Stimulated activated CD8-positive, alpha-beta memory T cell treated with anti-CD3 and anti-CD28 coated beads, Interleukin-4, amount 100 ng/mL, for 1 hour (primary cell): Measurements from ENCODE around the gene B4GALNT4.
"Not testable (repeated sequence)": the region's sequence is repeated elsewhere in the genome, so short reads cannot be mapped to it uniquely, and the experiment has no call there.

Experiments
- DNase-seq, 2 donors: peaks; one replicate each; pipeline ENCODE4 v3.0.0-alpha.2; 2020; ENCODE audit warnings: low read depth in 2 of 2, low spot score in 1 of 2

B4GALNT4 gene

GRCh38 chr11:392102-392777, 22.9 kb downstream of the B4GALNT4 start:
- no peak for DNase-seq

GRCh38 chr11:393219-394033, 24.1 kb downstream of the B4GALNT4 start:
- no peak for DNase-seq

- DNase-seq: no peak
Measured at GRCh38 chr11:394034-394857, 24.9 kb downstream of the B4GALNT4 start, which contains the start of gene PKP3. PKP3 (plus strand) TSS chr11:394209; CDS start chr11:394293, 84 bp downstream.

- DNase-seq: no peak
Measured at GRCh38 chr11:394858-395655, 25.8 kb downstream of the B4GALNT4 start.

- no peak for DNase-seq
Measured at GRCh38 chr11:395866-396265, 26.6 kb downstream of the B4GALNT4 start.

GRCh38 chr11:396511-396947, 27.2 kb downstream of the B4GALNT4 start:
- no peak for DNase-seq

- no peak for DNase-seq
Measured at GRCh38 chr11:396948-397548, 27.7 kb downstream of the B4GALNT4 start.

- DNase-seq: no peak
Measured at GRCh38 chr11:398826-399225, 29.5 kb downstream of the B4GALNT4 start.

- no peak for DNase-seq
Measured at GRCh38 chr11:399731-400211, 30.5 kb downstream of the B4GALNT4 start.

GRCh38 chr11:400241-400689, 31.0 kb downstream of the B4GALNT4 start:
- DNase-seq: no peak

GRCh38 chr11:401196-401595, 31.9 kb downstream of the B4GALNT4 start:
- DNase-seq: not testable (repeated sequence)

- no peak for DNase-seq
Measured at GRCh38 chr11:403021-403760, 33.9 kb downstream of the B4GALNT4 start.

GRCh38 chr11:403761-404431, 34.6 kb downstream of the B4GALNT4 start:
- DNase-seq: no peak

- no peak for DNase-seq
Measured at GRCh38 chr11:404551-405264, 35.4 kb downstream of the B4GALNT4 start.

- no peak for DNase-seq
Measured at GRCh38 chr11:405323-405953, 36.1 kb downstream of the B4GALNT4 start.

GRCh38 chr11:405954-406795, 36.9 kb downstream of the B4GALNT4 start:
- DNase-seq: no peak
